ENCODE measurements around the gene IL1RAPL1. TPM values are rescaled to one million over a fixed set of nuclear protein-coding genes. Genes with fewer than 3 reads are reported as not detected.

The IL1RAPL1 gene
- total RNA-seq, 2 experiments from 2014 or later: not detected

DNA sequence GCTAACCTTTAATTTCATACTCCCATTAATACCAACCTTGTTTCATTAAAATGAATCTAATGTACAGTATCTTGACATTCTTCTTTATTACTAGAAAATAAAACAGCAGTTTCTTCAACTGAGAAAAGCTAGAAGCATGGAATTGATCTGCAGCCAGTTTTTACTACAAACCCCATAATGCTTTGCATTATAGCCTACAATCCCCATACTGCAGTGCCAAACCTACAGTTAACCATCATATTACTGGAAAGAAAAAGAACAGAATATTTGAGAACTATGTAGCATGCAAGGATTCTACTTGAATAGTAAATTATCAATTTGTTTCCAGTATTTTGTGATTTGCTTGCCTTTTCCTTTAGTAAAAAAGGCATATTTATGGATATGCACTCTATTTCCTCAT lies 3.2 kb upstream of the IL1RAPL1 start:
- POLR2A ChIA-PET: no interaction called here

DNA sequence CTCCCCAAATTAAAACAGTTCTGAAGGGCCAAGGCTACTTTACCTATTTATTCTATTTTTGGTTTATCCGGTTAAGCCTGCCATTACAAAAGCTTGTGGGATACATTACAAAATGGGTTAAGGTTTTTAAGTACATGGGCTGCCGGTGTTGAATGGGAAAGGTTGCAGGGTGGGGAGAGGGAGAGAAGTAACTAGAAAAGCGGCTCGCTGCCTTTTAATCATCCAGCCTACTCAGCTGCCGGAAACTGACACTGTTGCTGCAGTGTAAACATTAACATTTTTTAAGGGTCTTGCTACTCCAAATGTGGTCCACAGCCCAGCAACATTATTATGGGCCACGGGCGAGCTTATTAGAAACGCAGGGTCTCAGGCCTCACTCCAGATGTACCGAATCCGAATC lies 1.5 kb upstream of the IL1RAPL1 start:
- Mint-ChIP-seq H3K27me3 (no peaks in the 10 kb centered on the region), H3K27ac (no peak overlapping the region), H3K4me3 (no peak overlapping the region), H3K36me3 (ENCODE audit: low read depth) (no peaks in the 10 kb centered on the region), H3K4me1 (ENCODE audit: low read depth) (no peaks in the 10 kb centered on the region), H3K9me3 (no peaks in the 10 kb centered on the region)
- TF ChIP-seq CTCF (IDR thresholded peaks at IDR 0.05): no peak
- DNase-seq (no peak), ATAC-seq (ENCODE audit: poor library complexity) (no peak)
- Histone ChIP-seq H3K36me3 (ENCODE audit: insufficient read depth, low read length) (no peaks in the 10 kb centered on the region), H3K27me3 (ENCODE audit: control insufficient read depth in 1 of 2, insufficient read depth in 2 of 2, low read length in 2 of 2) (no peaks in the 10 kb centered on the region), H3K27ac (ENCODE audit: low read depth in 1 of 2, low read length in 2 of 2) (no peak overlapping the region), H3K4me3 (ENCODE audit: low read length) (no peak overlapping the region), H3K4me1 (ENCODE audit: insufficient read depth, low read length) (no peaks in the 10 kb centered on the region), H3K9me3 (ENCODE audit: control insufficient read depth in 1 of 2, insufficient read depth in 1 of 2, low read length in 2 of 2) (no peaks in the 10 kb centered on the region)
- intact Hi-C loops (cut with DNase I, micrococcal nuclease): no loop called here
- CTCF ChIA-PET: no interaction called here
- POLR2A ChIA-PET: no interaction called here

More for the DNA sequence above, 3.2 kb upstream of the IL1RAPL1 start:
- H3K4me1 Mint-ChIP-seq (ENCODE audit: low read depth): no peaks in the 10 kb centered on the region
- intact Hi-C loops (cut with DNase I, micrococcal nuclease): no loop called here
- Histone ChIP-seq H3K27ac (ENCODE audit: low read depth in 1 of 2, low read length in 2 of 2) (no peak overlapping the region), H3K4me1 (ENCODE audit: insufficient read depth, low read length) (no peaks in the 10 kb centered on the region), H3K9me3 (ENCODE audit: control insufficient read depth in 1 of 2, insufficient read depth in 1 of 2, low read length in 2 of 2) (no peaks in the 10 kb centered on the region), H3K4me3 (ENCODE audit: low read length) (no peak overlapping the region), H3K27me3 (ENCODE audit: control insufficient read depth in 1 of 2, insufficient read depth in 2 of 2, low read length in 2 of 2) (no peaks in the 10 kb centered on the region), H3K36me3 (ENCODE audit: insufficient read depth, low read length) (no peaks in the 10 kb centered on the region)
- no peak for TF ChIP-seq CTCF (IDR thresholded peaks at IDR 0.05)
- H3K27ac Mint-ChIP-seq: no peak overlapping the region
- DNase-seq (no peak), ATAC-seq (ENCODE audit: poor library complexity) (no peak)
- H3K27me3 Mint-ChIP-seq: no peaks in the 10 kb centered on the region
- H3K9me3 Mint-ChIP-seq: no peaks in the 10 kb centered on the region
- no peak overlapping the region for H3K4me3 Mint-ChIP-seq
- CTCF ChIA-PET: no interaction called here
- no peaks in the 10 kb centered on the region for H3K36me3 Mint-ChIP-seq (ENCODE audit: low read depth)

DNA sequence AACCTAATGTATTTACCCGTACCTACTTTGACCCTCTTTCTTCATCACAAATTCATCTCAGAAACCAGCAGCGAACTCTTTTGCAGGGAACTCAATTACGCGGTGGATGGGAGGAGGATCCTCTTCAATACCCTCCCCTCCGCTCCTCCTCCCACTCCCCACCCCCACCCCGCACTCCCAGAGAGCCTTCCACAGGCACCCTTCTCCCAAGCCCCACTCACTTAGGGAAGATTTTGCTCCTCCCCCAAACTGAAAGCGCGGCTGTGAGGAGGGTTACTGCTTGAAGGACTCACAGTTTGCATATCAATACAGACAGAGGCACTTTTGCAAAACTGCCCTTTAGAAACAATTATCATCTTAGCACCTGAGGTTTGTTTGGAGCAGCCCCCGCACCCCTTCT lies 960 bp upstream of the IL1RAPL1 start:
- ATAC-seq (ENCODE audit: poor library complexity): no peak
- intact Hi-C loops (cut with DNase I, micrococcal nuclease): no loop called here
- no peak for TF ChIP-seq CTCF (IDR thresholded peaks at IDR 0.05)
- no peak for DNase-seq
- ChIA-PET POLR2A (no interaction called here), CTCF (no interaction called here)
- Histone ChIP-seq H3K4me1 (ENCODE audit: insufficient read depth, low read length) (no peaks in the 10 kb centered on the region), H3K27me3 (ENCODE audit: control insufficient read depth in 1 of 2, insufficient read depth in 2 of 2, low read length in 2 of 2) (no peaks in the 10 kb centered on the region), H3K36me3 (ENCODE audit: insufficient read depth, low read length) (no peaks in the 10 kb centered on the region), H3K9me3 (ENCODE audit: control insufficient read depth in 1 of 2, insufficient read depth in 1 of 2, low read length in 2 of 2) (no peaks in the 10 kb centered on the region), H3K27ac (ENCODE audit: low read depth in 1 of 2, low read length in 2 of 2) (no peak overlapping the region), H3K4me3 (ENCODE audit: low read length) (no peak overlapping the region)
- no peak overlapping the region for H3K4me3 Mint-ChIP-seq
- H3K27me3 Mint-ChIP-seq: no peaks in the 10 kb centered on the region
- H3K36me3 Mint-ChIP-seq (ENCODE audit: low read depth): no peaks in the 10 kb centered on the region
- H3K27ac Mint-ChIP-seq: no peak overlapping the region
- H3K9me3 Mint-ChIP-seq: no peaks in the 10 kb centered on the region
- no peaks in the 10 kb centered on the region for H3K4me1 Mint-ChIP-seq (ENCODE audit: low read depth)

Measured in CD4-positive, alpha-beta T cell (primary cell).